Measurements from ENCODE around the gene ZNF777.
"Not testable (repeated sequence)": the region's sequence is repeated elsewhere in the genome, so short reads cannot be mapped to it uniquely, and the experiment has no call there.

GRCh38 chr7:149446026-149446425 lies 14.8 kb downstream of the ZNF777 start:
- not testable (repeated sequence) for TF ChIP-seq CTCF, POLR2A (IDR thresholded peaks at IDR 0.05)
